ENCODE data around the gene PEAR1.

GRCh38 chr1:156857532-156857931 lies 36.0 kb upstream of the PEAR1 start:
- TF ChIP-seq POLR2A (IDR thresholded peaks at IDR 0.05) (no peak), CTCF (IDR thresholded peaks at IDR 0.05) (no peak), POLR2AphosphoS5 (IDR thresholded peaks at IDR 0.05) (no peak)
